ENCODE data around the gene SLC25A33.
A peak's percentile ranks its signal among the peaks of the same experiment; 100 is the strongest.

Gene SLC25A33

GRCh38 chr1:9600861-9601834, 61.9 kb downstream of the SLC25A33 start:
- DNase-seq (ENCODE audit: low spot score), result no peak

- no peak for DNase-seq (ENCODE audit: low spot score)
These were observed 62.9 kb downstream of the SLC25A33 start for GRCh38 chr1:9601942-9602793.

GRCh38 chr1:9602794-9603167, 63.5 kb downstream of the SLC25A33 start:
- no peak for DNase-seq (ENCODE audit: low spot score)

- no peak for DNase-seq (ENCODE audit: low spot score)
These were observed 64.0 kb downstream of the SLC25A33 start for GRCh38 chr1:9603307-9603706.

GRCh38 chr1:9603766-9604753, 64.8 kb downstream of the SLC25A33 start:
- peak; percentile 71 for DNase-seq (ENCODE audit: low spot score)

- no peak for DNase-seq (ENCODE audit: low spot score)
These were observed 65.6 kb downstream of the SLC25A33 start for GRCh38 chr1:9604836-9605235.

GRCh38 chr1:9605946-9606455, 66.7 kb downstream of the SLC25A33 start:
- no peak for DNase-seq (ENCODE audit: low spot score)

- no peak for DNase-seq (ENCODE audit: low spot score)
These were observed 67.2 kb downstream of the SLC25A33 start for GRCh38 chr1:9606458-9606857.

- no peak for DNase-seq (ENCODE audit: low spot score)
These were observed 67.7 kb downstream of the SLC25A33 start for GRCh38 chr1:9606948-9607347.

GRCh38 chr1:9607352-9607751, 68.1 kb downstream of the SLC25A33 start:
- no peak for DNase-seq (ENCODE audit: low spot score)

GRCh38 chr1:9609998-9610397, 70.7 kb downstream of the SLC25A33 start:
- no peak for DNase-seq (ENCODE audit: low spot score)

- DNase-seq (ENCODE audit: low spot score), result no peak
These were observed 71.3 kb downstream of the SLC25A33 start for GRCh38 chr1:9610548-9610947.

GRCh38 chr1:9611716-9612115, 72.5 kb downstream of the SLC25A33 start:
- no peak for DNase-seq (ENCODE audit: low spot score)

GRCh38 chr1:9612162-9612845, 73.0 kb downstream of the SLC25A33 start:
- DNase-seq (ENCODE audit: low spot score), result no peak

- DNase-seq (ENCODE audit: low spot score), result no peak
These were observed 73.8 kb downstream of the SLC25A33 start for GRCh38 chr1:9612871-9613624.

GRCh38 chr1:9613625-9614299, 74.5 kb downstream of the SLC25A33 start:
- no peak for DNase-seq (ENCODE audit: low spot score)

- no peak for DNase-seq (ENCODE audit: low spot score)
These were observed 76.2 kb downstream of the SLC25A33 start for GRCh38 chr1:9615316-9616063.

Measured in SK-N-DZ (cell line).